Duodenal mucosa (tissue), 2 donors: Measurements from ENCODE around the gene FGF18.

Experiments
- H3K27ac ChIP-seq: one replicate; pipeline ENCODE4 v1.7.0; 2013; ENCODE audit warnings: low read depth, low read length
- H3K27me3 ChIP-seq, 2 donors: one replicate each; pipeline ENCODE4 v1.7.0; 2013; ENCODE audit warnings: low read length in 2 of 2, control low read depth in 1 of 2; ENCODE audit not compliant: insufficient read depth in 2 of 2, control insufficient read depth in 1 of 2
- H3K36me3 ChIP-seq, 2 donors: one replicate each; pipeline ENCODE4 v1.7.0; 2013; ENCODE audit warnings: low read length in 2 of 2, control low read depth in 1 of 2; ENCODE audit not compliant: insufficient read depth in 2 of 2, control insufficient read depth in 1 of 2
- H3K4me1 ChIP-seq, 2 donors: one replicate each; pipeline ENCODE4 v1.7.0; 2013; ENCODE audit warnings: low read length in 2 of 2, control low read depth in 1 of 2; ENCODE audit not compliant: insufficient read depth in 2 of 2, control insufficient read depth in 1 of 2
- H3K4me3 ChIP-seq, 2 donors: one replicate each; pipeline ENCODE4 v1.7.0; 2013; ENCODE audit warnings: low read length in 2 of 2, low read depth in 1 of 2
- H3K9ac ChIP-seq, 2 donors: one replicate each; pipeline ENCODE4 v1.7.0; 2013; ENCODE audit warnings: low read length in 2 of 2, low read depth in 1 of 2
- H3K9me3 ChIP-seq, 2 donors: one replicate each; pipeline ENCODE4 v1.7.0; 2013; ENCODE audit warnings: low read length in 2 of 2, control low read depth in 1 of 2; ENCODE audit not compliant: control insufficient read depth in 1 of 2

FGF18 gene

GRCh38 chr5:171422495-171422894 lies 3.0 kb downstream of the FGF18 start:
- Histone ChIP-seq H3K9me3 (no peaks in the 10 kb centered on the region), H3K27me3 (peaks cover 0 to 9% of the 10 kb centered on the region in 2 donors), H3K27ac (no peak overlapping the region), H3K4me1 (peaks cover 17 to 23% of the 10 kb centered on the region in 2 donors), H3K36me3 (no peaks in the 10 kb centered on the region), H3K4me3 (no peak overlapping the region), H3K9ac (no peak overlapping the region)

DNA sequence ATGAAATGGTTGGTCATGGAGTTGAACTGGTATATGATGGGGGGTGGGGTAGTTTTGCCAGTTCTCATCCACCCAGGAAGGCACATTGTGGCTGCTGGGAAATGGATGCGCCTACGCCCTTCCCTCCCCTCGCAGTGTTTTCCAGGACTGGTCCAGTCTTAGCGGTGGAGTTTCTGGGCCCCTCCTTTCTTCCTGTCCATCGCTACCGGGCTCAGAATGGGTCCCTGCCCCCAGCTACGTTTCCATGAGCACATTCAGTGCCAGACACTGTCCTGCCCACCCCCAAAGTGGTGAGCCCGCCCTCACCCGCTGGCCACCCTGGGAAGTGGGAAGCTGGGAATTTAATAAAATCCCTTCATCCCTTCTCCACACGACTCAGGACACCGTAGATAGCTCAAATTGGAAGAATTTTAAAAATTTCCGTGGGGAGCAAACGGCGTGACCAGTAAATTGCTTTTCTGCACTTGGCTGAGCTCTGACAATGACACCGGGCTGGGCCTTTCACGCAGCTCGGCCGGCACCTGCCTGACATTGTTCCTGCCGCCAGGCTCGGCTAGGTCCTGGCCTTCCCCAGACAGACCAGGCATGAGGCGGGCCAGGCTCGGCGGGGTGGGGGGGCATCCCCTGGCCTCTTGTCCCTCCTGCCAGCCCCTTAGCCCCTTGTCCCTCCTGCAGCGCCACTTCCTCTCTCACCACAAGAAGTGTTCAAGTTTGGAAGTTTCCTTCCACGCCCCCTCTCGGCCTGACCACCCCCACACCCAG lies 3.6 kb downstream of the FGF18 start:
- H3K27me3 ChIP-seq = peaks cover 0 to 9% of the 10 kb centered on the region in 2 donors

DNA sequence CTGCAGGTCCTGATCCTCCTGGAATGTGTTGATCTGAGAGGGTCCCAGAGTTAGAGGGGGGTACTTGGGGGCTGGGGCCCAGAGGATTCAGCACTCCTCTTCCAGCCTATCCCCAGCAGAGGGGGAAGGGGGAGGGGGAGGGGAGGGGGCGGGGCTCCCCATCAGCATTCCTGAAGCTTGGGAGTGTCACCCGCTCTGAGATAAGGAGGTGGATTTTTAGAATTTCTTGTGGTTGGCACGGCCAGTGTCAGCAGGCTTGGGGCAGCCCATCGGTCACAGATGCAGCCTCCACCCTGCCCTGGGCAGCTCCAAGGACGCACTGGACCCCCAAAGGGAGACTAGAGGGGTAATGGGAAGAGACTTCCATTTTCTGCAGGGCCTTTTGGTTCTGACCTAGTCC lies 5.3 kb downstream of the FGF18 start:
- Histone ChIP-seq H3K27ac (no peak overlapping the region), H3K36me3 (no peaks in the 10 kb centered on the region), H3K9ac (no peak overlapping the region)

More for the DNA sequence above, 3.6 kb downstream of the FGF18 start:
- no peak overlapping the region for H3K27ac ChIP-seq
- peaks cover 17 to 23% of the 10 kb centered on the region in 2 donors for H3K4me1 ChIP-seq
- no peak overlapping the region for H3K4me3 ChIP-seq
- no peaks in the 10 kb centered on the region for H3K36me3 ChIP-seq
- H3K9ac ChIP-seq = no peak overlapping the region
- H3K9me3 ChIP-seq = no peaks in the 10 kb centered on the region

GRCh38 chr5:171425596-171426244 lies 6.3 kb downstream of the FGF18 start:
- H3K27ac ChIP-seq = no peak overlapping the region
- H3K9ac ChIP-seq = no peak overlapping the region

More for the DNA sequence above, 5.3 kb downstream of the FGF18 start:
- peaks cover 0 to 9% of the 10 kb centered on the region in 2 donors for H3K27me3 ChIP-seq
- H3K4me3 ChIP-seq = no peak overlapping the region
- H3K9me3 ChIP-seq = no peaks in the 10 kb centered on the region
- peaks cover 13 to 17% of the 10 kb centered on the region in 2 donors for H3K4me1 ChIP-seq

DNA sequence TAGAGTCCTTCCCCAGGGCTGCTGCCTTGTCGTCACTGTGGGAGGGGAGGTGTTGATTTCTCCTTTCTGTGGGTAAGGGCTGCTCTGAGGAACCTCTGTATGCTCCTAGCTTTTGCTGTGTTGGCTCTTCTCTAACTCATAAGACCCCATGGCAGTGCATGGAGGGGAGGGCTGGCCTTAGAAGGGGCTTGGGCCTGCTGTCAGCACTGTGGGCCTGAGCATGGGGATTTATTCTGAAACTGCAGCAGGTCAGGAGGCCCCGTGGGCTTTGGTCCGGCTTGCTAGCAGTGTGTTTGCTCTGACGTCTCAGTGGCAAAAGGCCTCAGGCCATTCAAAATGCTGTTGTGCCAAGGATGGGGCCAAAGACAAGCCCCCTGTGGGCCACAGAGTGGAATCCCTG lies 6.8 kb downstream of the FGF18 start:
- H3K27ac ChIP-seq = no peak overlapping the region
- peaks cover 0 to 7% of the 10 kb centered on the region in 2 donors for H3K27me3 ChIP-seq
- H3K9me3 ChIP-seq = no peaks in the 10 kb centered on the region
- no peak overlapping the region for H3K9ac ChIP-seq
- H3K36me3 ChIP-seq = no peaks in the 10 kb centered on the region
- H3K4me1 ChIP-seq = peaks cover 4 to 8% of the 10 kb centered on the region in 2 donors
- no peak overlapping the region for H3K4me3 ChIP-seq

More at GRCh38 chr5:171425596-171426244, 6.3 kb downstream of the FGF18 start:
- Histone ChIP-seq H3K36me3 (no peaks in the 10 kb centered on the region), H3K4me3 (no peak overlapping the region), H3K27me3 (peaks cover 0 to 9% of the 10 kb centered on the region in 2 donors), H3K9me3 (no peaks in the 10 kb centered on the region), H3K4me1 (peaks cover 10 to 13% of the 10 kb centered on the region in 2 donors)

GRCh38 chr5:171426680-171427079 lies 7.2 kb downstream of the FGF18 start:
- peaks cover under 1 to 4% of the 10 kb centered on the region in 2 donors for H3K4me1 ChIP-seq
- H3K9me3 ChIP-seq = no peaks in the 10 kb centered on the region
- no peak overlapping the region for H3K4me3 ChIP-seq
- H3K27ac ChIP-seq = no peak overlapping the region
- H3K9ac ChIP-seq = no peak overlapping the region
- H3K36me3 ChIP-seq = no peaks in the 10 kb centered on the region
- peaks cover 0 to 3% of the 10 kb centered on the region in 2 donors for H3K27me3 ChIP-seq

GRCh38 chr5:171427318-171428167 lies 8.1 kb downstream of the FGF18 start:
- Histone ChIP-seq H3K4me1 (no peaks in the 10 kb centered on the region), H3K27me3 (no peaks in the 10 kb centered on the region), H3K9ac (no peak overlapping the region)

GRCh38 chr5:171428168-171428696 lies 8.8 kb downstream of the FGF18 start:
- H3K9me3 ChIP-seq = no peaks in the 10 kb centered on the region
- H3K36me3 ChIP-seq = no peaks in the 10 kb centered on the region
- H3K9ac ChIP-seq = no peak overlapping the region
- H3K27ac ChIP-seq = no peak overlapping the region
- H3K4me3 ChIP-seq = no peak overlapping the region
- H3K27me3 ChIP-seq = no peaks in the 10 kb centered on the region
- no peaks in the 10 kb centered on the region for H3K4me1 ChIP-seq

More at GRCh38 chr5:171427318-171428167, 8.1 kb downstream of the FGF18 start:
- Histone ChIP-seq H3K9me3 (no peaks in the 10 kb centered on the region), H3K36me3 (no peaks in the 10 kb centered on the region), H3K4me3 (no peak overlapping the region), H3K27ac (no peak overlapping the region)

GRCh38 chr5:171428809-171429542 lies 9.5 kb downstream of the FGF18 start:
- H3K4me3 ChIP-seq = no peak overlapping the region
- H3K27me3 ChIP-seq = no peaks in the 10 kb centered on the region
- H3K27ac ChIP-seq = no peak overlapping the region
- no peaks in the 10 kb centered on the region for H3K9me3 ChIP-seq
- no peaks in the 10 kb centered on the region for H3K36me3 ChIP-seq
- H3K9ac ChIP-seq = no peak overlapping the region
- no peaks in the 10 kb centered on the region for H3K4me1 ChIP-seq
